Endothelial cell of umbilical vein (primary cell): ENCODE data around the gene PCMT1. TPM values are rescaled to one million over a fixed set of nuclear protein-coding genes. Genes with fewer than 3 reads are reported as not detected.

Experiments used
- BruUV-seq: library from RNA; stranded (reverse); fragments of 400-500 nt; replicated peaks from 2 replicates; lab custom pipeline; 2021; lab: Mats Ljungman, UMichigan
- CTCF ChIA-PET: fragments of 300-600, 350-600 bp; sonication (Branson Sonifier 250); formaldehyde crosslinking; loops from one replicate; lab custom pipeline; 2021; ENCODE audit warnings: antibody characterized with exemption, inconsistent platforms; lab: Charles Lee
- POLR2A ChIA-PET: fragments of 300-600, 350-600 bp; sonication (Branson Sonifier 250); formaldehyde crosslinking; loops from one replicate; lab custom pipeline; 2021; ENCODE audit warnings: antibody characterized with exemption, inconsistent platforms; lab: Charles Lee
- DNase-seq: peaks from one replicate; pipeline ENCODE4 v3.0.0-alpha.2; 2011; ENCODE audit warnings: low read depth, low spot score
- FAIRE-seq: peaks from 2 replicates; lab custom pipeline; 2011; peaks lifted over from hg19 to GRCh38; lab: Jason Lieb, UNC
- H2AFZ ChIP-seq: 2 replicates; pipeline ENCODE4 v1.6.0; 2012; ENCODE audit warnings: low read depth, low read length, control low read depth, inconsistent platforms
- H3K27ac ChIP-seq: 2 replicates; pipeline ENCODE4 v1.5.1; 2011; ENCODE audit warnings: low read depth, mild to moderate bottlenecking, control low read depth, low read length, moderate library complexity; ENCODE audit not compliant: insufficient read depth
- H3K27me3 ChIP-seq, 2 experiments: 2 replicates each; pipeline versions ENCODE4 v1.6.0 to v1.6.1; 2011; ENCODE audit warnings: low read length in 2 of 2, mixed read lengths in 1 of 2; ENCODE audit not compliant: control insufficient read depth in 2 of 2, insufficient read depth in 2 of 2
- H3K36me3 ChIP-seq, 2 experiments: 2 replicates in 1 of 2; 3 replicates in 1 of 2; pipeline ENCODE4 v1.5.1; 2011; ENCODE audit warnings: low read length in 2 of 2, mild to moderate bottlenecking in 1 of 2, moderate library complexity in 1 of 2; ENCODE audit not compliant: control insufficient read depth in 2 of 2, insufficient read depth in 2 of 2; ENCODE audit errors: extremely low read depth in 1 of 2
- H3K4me1 ChIP-seq: 3 replicates; pipeline ENCODE4 v1.5.1; 2011; ENCODE audit warnings: mild to moderate bottlenecking, low read length; ENCODE audit not compliant: control insufficient read depth, insufficient read depth; ENCODE audit errors: extremely low read depth
- H3K4me2 ChIP-seq: 2 replicates; pipeline ENCODE4 v1.6.1; 2011; ENCODE audit warnings: low read length, control low read depth, mixed read lengths; ENCODE audit not compliant: insufficient read depth
- H3K4me3 ChIP-seq, 3 experiments: fragments of 200-600 bp in 1 of 3; sonication (generic), shearing (Covaris generic) in 1 of 3; replicated peaks in 1 of 3; 2 replicates each; pipeline ENCODE4 v1.5.1; 2011 to 2016; ENCODE audit warnings: control low read depth in 3 of 3, low read length in 3 of 3, mild to moderate bottlenecking in 2 of 3, inconsistent platforms in 1 of 3, low read depth in 1 of 3, moderate library complexity in 1 of 3; ENCODE audit not compliant: insufficient read depth in 1 of 3
- H3K79me2 ChIP-seq: 2 replicates; pipeline ENCODE4 v1.6.0; 2012; ENCODE audit warnings: low read length, inconsistent platforms; ENCODE audit not compliant: control insufficient read depth, insufficient read depth
- H3K9ac ChIP-seq: replicated peaks from 2 replicates; pipeline ENCODE3; 2011; ENCODE audit warnings: low read length, control low read depth; ENCODE audit not compliant: insufficient read depth; ENCODE audit errors: extremely low read depth
- H3K9me1 ChIP-seq: replicated peaks from 3 replicates; pipeline ENCODE4 v1.6.0; 2011; ENCODE audit warnings: mild to moderate bottlenecking, low read length; ENCODE audit not compliant: control insufficient read depth, insufficient read depth; ENCODE audit errors: extremely low read depth
- H3K9me3 ChIP-seq: replicated peaks from 2 replicates; pipeline ENCODE4 v1.5.1; 2012; ENCODE audit warnings: low read length, inconsistent platforms; ENCODE audit not compliant: control insufficient read depth, insufficient read depth
- H4K20me1 ChIP-seq: replicated peaks from 2 replicates; pipeline ENCODE3; 2011; ENCODE audit warnings: mild to moderate bottlenecking, low read length; ENCODE audit not compliant: control insufficient read depth, insufficient read depth; ENCODE audit errors: extremely low read depth
- CTCF ChIP-seq, 2 donors: IDR thresholded peaks; 1 replicate in 1 of 2; 2 replicates in 1 of 2; pipeline ENCODE4 v1.5.1; 2011; ENCODE audit warnings: low read length in 2 of 2, mild to moderate bottlenecking in 2 of 2, moderate library complexity in 2 of 2, control low read depth in 1 of 2, inconsistent platforms in 1 of 2, low read depth in 1 of 2; ENCODE audit not compliant: insufficient read depth in 1 of 2; ENCODE audit errors: extremely low read depth in 1 of 2
- EZH2 ChIP-seq: IDR thresholded peaks from 2 replicates; pipeline ENCODE4 v1.6.1; 2012; ENCODE audit warnings: borderline replicate concordance, low read depth, mild to moderate bottlenecking, moderate library complexity, low read length, inconsistent platforms; ENCODE audit not compliant: severe bottlenecking
- FOS ChIP-seq: IDR thresholded peaks from 2 replicates; pipeline ENCODE4 v1.6.1; 2011; ENCODE audit warnings: mild to moderate bottlenecking, low read length, moderate library complexity, borderline replicate concordance; ENCODE audit not compliant: insufficient read depth
- MAX ChIP-seq: IDR thresholded peaks from 2 replicates; pipeline ENCODE4 v1.6.1; 2011; ENCODE audit not compliant: insufficient read depth, insufficient read length
- MYC ChIP-seq: IDR thresholded peaks from one replicate; pipeline ENCODE4 v1.6.1; 2011; ENCODE audit warnings: mild to moderate bottlenecking, low read depth, low read length
- POLR2A ChIP-seq: IDR thresholded peaks from 2 replicates; pipeline ENCODE4 v1.6.1; 2012; ENCODE audit warnings: low read depth, mild to moderate bottlenecking, control low read depth, low read length
- POLR2AphosphoS5 ChIP-seq: IDR thresholded peaks from 2 replicates; pipeline ENCODE4 v1.6.1; 2012; ENCODE audit warnings: low read depth, mild to moderate bottlenecking, control low read depth, low read length, moderate library complexity; ENCODE audit not compliant: insufficient read depth
- dilution Hi-C: fragments of 300-500 bp; cut with MboI; formaldehyde crosslinking; loops from one replicate; pipeline ENCODE4 v1.15.0; 2019; ENCODE audit warnings: low sequenced_read_pairs; ENCODE audit not compliant: extremely low pct_ligation_motif_present
- intact Hi-C: fragments of 100-400 bp; cut with micrococcal nuclease; formaldehyde crosslinking; loops from one replicate; pipeline ENCODE4 v1.10.0; 2022
- polyA plus RNA-seq, 4 experiments: library from polyadenylated mRNA; depleted of rRNA in 3 of 4; stranded (reverse) in 3 of 4; unstranded in 1 of 4; fragments of >200 nt; gene quantifications; 2 replicates each; pipeline versions ENCODE4 v1.2.1 to v1.2.3, GENCODE V29; 2011 to 2012; ENCODE audit warnings: missing spikeins in 1 of 4
- total RNA-seq: library from RNA; stranded (reverse); gene quantifications from 2 replicates; pipeline ENCODE4 v1.2.3, GENCODE V29; 2021

The PCMT1 gene
- total and polyA plus RNA-seq, 2 donors (not counting 3 experiments of a cell fraction or from before 2014, with no cell fraction given) = 95.0 to 102 TPM

- intact Hi-C loops = loop anchor here (1.0 to 5.0 kb wide), 3 partner anchors 32 to 184 kb away; no protein-coding TSS in a partner anchor
- no TSS peak for BruUV-seq
- no peaks in the 10 kb centered on the region for H3K27me3 ChIP-seq
- FAIRE-seq (no peak), DNase-seq (no peak)
- no peak overlapping the region for H2AFZ ChIP-seq
- no peaks in the 10 kb centered on the region for H3K4me1 ChIP-seq
- H3K36me3 ChIP-seq = peaks cover 0 to 7% of the 10 kb centered on the region in 2 experiments
- dilution Hi-C loops = no loop called here
- ChIA-PET POLR2A (no interaction called here), CTCF (interaction anchor here (0.6 to 3.9 kb wide), 7 partner anchors 14 to 183 kb away, joined by 3 to 30 read pairs (median 7); no protein-coding TSS in a partner anchor)
- H3K4me3 ChIP-seq = no peak overlapping the region
- H3K9ac ChIP-seq = no peak overlapping the region
- no peaks in the 10 kb centered on the region for H3K9me3 ChIP-seq
- no peaks in the 10 kb centered on the region for H3K79me2 ChIP-seq
- TF ChIP-seq MAX (no peak), POLR2AphosphoS5 (no peak), CTCF (IDR thresholded peaks at IDR 0.05; ENCODE audit: extremely low read depth in 1 of 2, insufficient read depth in 1 of 2, low read depth in 1 of 2, low read length in 2 of 2) (no peak), FOS (no peak), EZH2 (no peak), POLR2A (no peak), MYC (no peak)
- no peak overlapping the region for H3K27ac ChIP-seq
- H3K9me1 ChIP-seq = no peaks in the 10 kb centered on the region
- no peaks in the 10 kb centered on the region for H4K20me1 ChIP-seq
- no peak overlapping the region for H3K4me2 ChIP-seq
Observed at GRCh38 chr6:149833651-149834050, 84.1 kb downstream of the PCMT1 start.
